Activated CD8-positive, alpha-beta memory T cell treated with anti-CD3 and anti-CD28 coated beads, Interleukin-2, amount 50 U/mL, for 48 hours (primary cell): ENCODE data around the gene NPW.

ENCODE experiments used
- DNase-seq: peaks from one replicate; pipeline ENCODE4 v3.0.0-alpha.2; 2020

Gene NPW

DNA sequence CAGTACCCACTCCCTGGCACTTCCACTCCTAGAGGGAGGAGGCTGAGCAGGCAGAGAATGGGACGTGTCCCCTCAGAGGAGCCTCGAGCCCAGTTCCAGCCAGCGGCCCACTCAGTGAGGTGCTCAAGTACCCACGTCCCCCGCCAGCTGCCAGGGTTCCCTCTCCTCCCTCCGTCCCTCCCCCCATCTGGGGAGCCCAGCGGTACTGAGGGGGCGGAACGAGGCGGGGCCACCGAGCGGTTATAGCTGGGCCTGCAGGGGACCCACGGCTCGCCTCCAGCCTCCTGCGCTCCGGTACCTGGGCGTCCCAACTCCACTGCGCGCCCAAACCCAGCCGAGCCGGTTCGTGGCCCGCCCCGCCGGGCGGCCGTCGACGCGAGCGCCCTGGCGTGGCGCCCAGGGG is at the start of gene NPW:
Gene NPW, plus strand, starts transcription at position 268 of the 403 bp plus-strand sequence.
- DNase-seq = no peak

DNA sequence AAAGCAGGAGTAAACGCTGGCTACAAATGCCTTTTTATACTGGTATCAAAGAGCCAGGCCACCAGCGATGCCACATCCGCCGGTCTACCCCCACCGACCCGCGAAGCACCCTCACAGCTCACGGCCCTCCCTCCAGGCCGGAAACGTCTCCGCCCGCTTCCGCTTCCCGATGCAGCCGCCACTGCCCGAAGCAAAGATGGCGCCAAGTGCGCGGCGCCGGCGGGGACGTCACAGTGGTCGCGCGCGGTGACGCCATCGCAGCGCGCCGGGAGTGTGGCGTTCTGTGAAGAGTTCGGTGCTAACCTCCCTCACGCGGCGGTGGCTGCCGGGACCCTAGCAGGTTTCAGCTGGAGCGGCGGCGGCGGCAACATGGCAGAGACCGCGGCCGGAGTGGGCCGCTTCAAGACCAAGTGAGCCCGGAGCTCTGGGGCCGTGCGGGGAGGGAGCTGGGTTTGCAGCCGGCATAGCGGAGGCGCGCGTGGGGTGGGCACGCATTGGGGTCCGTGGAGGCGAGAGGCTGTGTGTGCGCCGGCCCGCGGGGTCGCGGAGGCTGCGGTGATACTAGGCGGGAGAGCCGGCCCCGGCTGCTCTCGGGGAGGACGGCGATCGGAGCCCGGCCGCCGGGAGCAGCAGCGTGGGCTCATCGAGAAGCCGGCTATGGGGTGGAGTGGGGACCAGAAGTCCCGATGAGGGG is 47.6 kb upstream of the NPW start, which contains the start of gene TBL3:
Gene TBL3, plus strand, starts transcription at position 258 of the 694 bp plus-strand sequence. Its CDS starts 112 bp downstream, at position 370.
- DNase-seq = peak; percentile 100

DNA sequence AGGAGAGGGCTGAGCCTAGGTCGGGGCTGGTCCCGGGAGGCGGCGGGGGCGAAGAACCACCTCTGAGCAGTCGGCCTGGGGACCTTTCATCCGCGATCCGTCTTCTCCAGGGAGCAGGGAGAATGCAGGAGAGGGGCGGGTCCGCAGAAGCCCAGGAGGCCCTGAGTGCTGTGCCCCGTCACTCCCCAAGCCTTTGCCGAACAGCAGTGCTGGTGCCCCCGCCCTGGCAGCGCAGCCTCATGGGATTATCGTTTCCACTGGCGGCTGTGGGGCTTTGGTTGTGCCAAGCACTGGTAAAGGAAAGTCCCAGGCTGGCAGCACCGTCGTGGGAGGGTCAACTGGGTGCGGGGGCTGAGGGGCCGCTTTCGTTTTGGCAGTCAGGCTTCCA is 47.1 kb upstream of the NPW start:
- no peak for DNase-seq

DNA sequence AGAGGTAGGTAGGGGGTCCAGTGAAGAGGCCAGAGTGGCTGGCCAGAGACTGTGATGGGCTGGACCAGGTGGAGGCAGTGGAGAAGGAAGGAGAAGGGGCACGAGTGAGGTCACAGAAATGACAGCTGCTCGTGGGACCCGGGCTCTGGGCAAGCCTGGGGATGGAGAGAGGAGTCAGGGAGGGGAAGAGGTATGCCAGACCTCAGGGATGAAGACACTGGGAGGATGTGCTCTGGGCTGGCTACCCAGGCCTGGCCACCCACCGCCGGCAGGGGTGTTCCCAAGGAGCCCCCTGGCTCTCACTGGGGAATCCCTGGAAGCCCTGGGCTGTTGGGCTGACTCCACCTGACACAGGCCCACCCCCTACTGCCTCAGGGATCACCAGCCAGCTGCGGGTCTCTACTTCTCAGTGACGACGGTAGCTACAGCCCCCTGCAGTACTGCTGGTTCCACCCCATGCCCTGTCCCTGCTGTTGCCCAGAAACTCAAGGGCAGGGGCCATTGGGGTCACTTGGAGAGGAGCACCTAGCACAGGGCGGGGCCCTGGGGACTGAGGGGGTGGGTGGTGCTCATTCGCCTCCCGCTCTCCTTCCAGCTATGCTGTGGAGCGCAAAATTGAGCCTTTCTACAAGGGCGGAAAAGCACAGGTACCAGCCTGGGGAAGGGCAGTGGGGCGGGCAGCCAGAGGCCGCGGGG is 46.0 kb upstream of the NPW start:
- DNase-seq = no peak

DNA sequence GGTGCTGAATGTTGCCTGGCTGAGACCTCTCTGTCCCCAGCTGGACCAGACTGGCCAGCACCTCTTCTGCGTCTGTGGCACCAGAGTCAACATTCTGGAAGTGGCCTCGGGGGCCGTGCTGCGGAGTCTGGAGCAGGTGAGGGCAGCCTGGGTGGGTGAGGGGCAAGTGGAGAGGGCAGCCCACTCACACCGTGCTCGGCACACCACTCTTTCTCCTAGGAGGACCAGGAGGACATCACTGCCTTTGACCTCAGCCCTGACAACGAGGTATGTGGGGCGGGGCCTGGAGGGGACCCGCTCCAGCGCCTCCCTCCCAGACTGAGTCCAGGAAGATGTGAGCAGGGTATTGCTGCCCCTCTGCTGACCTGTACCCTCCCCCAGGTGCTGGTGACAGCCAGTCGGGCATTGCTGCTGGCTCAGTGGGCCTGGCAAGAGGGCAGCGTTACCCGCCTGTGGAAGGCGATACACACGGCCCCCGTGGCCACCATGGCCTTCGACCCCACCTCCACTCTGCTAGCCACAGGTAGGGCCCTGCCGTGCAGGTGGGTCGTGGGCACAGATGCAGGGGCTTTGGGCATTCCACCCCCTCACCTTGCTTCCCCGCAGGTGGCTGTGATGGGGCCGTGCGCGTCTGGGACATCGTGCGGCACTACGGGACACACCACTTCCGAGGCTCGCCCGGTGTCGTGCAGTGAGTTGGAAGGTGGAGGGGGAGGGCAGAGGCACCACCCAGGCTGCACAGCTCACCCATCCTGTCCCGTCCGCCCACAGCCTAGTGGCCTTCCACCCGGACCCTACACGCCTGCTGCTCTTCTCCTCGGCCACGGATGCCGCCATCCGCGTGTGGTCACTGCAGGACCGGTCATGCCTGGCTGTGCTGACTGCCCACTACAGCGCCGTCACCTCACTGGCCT is 45.2 kb upstream of the NPW start:
- no peak for DNase-seq

DNA sequence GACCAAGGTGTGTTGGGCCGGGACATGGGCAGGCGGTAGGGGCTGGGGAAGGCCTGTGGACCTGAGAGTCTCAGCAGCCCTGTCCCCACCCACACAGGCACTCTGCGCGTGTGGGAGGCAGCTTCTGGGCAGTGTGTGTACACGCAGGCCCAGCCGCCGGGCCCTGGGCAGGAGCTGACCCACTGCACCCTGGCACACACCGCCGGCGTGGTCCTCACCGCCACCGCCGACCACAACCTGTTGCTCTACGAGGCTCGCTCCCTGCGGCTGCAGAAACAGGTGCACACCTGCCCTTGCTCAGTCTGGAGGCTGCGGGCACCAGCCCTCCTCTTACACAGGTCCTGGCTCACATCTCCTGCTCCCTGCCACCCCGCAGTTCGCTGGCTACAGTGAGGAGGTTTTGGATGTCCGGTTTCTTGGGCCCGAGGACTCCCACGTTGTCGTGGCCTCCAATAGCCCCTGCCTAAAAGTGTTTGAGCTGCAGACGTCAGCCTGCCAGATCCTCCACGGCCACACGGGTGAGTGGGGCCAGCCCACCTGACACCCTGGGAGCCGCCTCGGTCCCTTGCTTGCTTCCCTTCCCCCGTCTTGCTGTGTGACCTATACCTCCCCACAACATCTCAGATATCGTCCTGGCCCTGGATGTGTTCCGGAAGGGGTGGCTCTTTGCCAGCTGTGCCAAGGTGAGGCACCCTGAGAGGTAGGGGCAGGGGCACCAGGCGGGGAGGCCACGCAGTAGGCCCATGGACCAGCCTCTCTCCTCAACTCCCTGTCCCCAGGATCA is 44.0 kb upstream of the NPW start:
- no peak for DNase-seq

DNA sequence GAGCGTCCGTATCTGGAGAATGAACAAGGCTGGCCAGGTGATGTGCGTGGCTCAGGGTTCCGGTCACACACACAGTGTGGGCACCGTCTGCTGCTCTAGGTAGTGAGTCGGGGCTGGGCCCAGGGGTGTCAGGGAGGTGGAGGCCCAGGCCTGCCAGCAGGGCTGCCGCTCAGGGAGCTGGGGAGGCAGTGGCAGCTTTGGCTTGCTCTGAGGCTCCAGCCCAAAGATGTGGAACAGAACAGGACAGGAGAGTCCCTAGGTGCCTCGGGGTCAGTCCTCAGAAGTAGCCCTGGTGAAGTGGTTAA is 43.4 kb upstream of the NPW start:
- DNase-seq = no peak

DNA sequence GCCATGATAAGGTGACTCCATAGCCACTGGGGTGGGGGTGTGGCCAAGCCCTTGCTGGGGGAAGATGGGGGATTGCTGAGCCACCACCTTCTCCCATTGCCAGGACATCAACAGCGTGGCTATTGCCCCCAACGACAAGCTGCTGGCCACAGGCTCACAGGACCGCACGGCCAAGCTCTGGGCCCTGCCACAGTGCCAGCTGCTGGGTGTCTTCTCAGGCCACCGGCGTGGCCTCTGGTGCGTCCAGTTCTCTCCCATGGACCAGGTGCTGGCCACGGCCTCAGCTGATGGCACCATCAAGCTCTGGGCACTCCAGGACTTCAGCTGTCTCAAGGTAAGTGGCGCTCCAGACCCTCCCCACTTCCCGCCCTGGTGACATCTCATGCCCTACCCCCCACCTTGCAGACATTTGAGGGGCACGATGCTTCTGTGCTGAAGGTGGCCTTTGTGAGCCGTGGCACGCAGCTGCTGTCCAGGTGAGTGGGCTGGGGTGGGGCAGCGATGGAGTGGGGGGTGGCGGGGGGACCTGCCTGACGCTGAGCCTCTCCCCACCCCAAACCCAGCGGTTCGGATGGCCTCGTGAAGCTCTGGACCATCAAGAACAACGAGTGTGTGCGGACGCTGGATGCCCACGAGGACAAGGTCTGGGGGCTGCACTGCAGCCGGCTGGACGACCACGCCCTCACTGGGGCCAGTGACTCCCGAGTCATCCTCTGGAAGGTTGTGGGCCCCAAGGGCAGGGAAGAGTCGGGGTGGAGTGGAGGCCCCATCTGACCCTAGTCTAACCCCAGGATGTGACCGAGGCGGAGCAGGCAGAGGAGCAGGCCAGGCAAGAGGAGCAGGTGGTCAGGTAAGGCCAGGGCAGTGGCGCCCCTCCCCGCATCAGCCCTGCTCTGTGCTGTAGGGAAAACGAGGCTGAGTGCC is 42.4 kb upstream of the NPW start:
- DNase-seq = no peak

DNA sequence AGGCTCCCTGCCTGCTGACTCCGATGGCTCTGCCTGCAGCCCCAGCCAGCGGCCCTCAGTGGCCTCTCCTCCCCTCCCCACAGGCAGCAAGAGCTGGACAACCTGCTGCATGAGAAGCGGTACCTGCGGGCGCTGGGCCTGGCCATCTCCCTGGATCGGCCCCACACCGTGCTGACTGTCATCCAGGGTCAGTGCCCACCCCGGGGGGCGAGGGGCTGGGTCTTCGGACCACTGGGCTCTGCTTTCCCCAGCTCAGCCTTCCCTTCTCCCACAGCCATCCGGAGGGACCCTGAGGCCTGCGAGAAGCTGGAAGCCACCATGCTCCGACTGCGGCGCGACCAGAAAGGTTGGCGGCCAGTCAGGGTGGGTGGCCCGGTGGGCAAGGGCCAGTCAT is 41.7 kb upstream of the NPW start:
- no peak for DNase-seq

DNA sequence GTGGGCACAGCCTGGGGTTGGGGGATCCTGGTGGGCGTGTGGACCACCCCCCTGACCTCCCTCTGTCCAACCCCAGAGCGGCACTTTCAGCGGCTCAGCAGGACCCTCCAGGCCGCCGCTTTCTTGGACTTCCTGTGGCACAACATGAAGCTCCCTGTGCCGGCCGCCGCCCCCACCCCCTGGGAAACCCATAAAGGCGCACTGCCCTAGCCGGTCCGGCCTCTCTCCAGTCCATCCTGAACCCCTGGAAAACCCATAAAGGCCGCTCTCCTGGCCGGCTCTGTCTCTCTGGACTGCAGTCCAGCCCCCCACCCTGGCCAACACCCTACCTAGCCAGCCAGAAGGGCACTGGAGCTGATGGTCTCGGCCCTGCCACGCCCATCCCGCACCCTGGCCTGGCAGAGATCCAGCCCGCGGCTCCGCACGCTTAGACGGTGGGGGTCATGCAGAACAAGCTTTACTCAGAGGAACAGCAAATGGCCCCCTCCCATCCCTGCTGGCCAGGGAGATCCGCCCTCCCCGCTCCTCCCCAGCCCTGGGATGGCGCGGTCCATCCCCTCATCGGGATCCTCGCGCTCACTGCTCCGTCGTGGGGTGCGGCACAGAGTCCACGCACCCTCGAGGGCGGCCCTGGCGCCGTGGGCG is 41.0 kb upstream of the NPW start:
- DNase-seq = no peak

DNA sequence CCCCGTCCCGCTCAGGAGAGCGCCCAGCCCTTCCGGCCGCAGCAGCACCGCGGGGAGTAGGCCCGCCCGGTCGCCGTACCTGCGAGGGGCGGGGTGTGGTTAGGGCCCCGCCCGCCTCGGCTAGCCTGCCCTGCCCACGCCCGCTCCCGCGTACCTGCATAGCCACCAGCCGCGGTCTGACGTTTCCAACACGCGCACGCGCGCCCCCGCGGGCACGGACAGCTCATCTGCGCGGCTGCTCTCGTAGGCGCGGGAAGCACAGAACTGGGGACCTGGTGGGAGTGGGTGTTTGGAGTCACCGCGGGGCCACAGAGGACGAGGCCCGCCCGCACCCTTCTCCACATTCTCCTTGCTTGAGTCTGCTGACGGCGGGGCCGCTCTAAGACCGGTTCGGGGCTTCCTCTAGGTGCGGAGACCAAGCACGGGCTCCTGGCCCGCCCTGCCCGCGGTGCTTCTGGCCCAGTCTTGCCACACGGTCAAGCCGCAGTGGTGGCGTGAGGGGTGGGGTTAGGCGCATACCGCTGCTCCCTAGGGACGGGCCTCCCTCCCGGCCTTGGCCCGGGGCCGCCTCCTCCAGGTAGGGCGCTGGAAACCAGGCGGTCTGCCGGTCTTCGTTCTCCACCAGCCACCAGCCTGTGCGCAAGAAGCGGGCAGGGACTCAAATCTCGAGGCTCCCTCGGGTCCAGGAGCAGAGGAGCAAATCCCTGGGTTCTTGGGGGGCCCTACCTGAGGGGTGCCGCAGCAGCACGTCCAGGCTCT is 40.1 kb upstream of the NPW start:
- no peak for DNase-seq

DNA sequence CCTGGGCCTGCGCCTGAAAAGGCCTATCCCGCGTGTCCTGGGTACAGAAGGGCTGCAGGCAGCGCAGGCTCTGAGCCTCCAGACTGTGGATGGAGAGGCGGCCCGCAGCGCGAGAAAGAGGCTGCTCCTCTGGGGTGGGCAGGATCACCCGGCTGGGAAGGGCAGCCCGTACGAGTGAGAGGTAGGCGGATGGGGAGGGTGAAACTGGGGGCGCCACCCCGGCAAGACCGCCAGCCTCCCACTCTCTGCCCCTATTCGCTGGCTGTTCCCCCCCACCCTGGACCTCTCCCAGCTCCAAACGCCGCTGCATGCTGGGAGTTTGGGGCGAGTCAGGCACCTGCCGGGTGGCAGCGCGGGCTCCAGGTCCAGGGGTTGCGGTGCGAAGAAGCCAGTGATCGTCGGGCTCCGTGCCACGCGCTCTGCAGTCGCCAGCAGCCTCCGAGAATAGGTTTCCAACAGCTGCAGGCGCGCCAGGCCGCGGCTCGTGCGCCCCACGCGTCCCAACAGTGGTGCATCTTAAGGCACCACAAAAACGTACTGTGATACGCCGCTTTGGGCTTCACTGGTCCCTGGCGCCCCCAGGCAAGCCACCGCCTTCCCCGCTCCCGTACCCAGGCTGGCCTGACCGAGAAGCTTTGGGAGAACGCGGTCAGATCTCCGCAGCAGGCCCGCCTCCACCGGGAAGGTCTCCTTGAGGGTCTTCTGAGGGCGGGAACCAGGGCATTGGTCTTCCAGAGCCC is 39.4 kb upstream of the NPW start:
- no peak for DNase-seq

DNA sequence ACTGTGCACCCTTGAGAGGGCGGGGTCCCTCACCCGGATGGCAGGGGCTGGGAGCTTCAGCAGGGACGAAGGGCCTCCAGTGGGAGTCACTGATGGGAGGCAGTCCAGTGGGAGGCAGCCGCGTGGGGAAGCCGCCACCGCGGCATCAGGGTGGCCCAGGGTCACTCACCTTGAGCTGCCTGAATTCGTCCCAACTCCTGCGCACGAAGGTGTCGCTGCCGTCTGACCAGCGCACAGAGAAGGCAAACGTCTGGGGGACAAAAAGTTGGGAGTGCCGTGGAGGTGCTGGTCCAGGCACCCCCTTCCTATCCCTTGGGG is 38.9 kb upstream of the NPW start:
- no peak for DNase-seq

DNA sequence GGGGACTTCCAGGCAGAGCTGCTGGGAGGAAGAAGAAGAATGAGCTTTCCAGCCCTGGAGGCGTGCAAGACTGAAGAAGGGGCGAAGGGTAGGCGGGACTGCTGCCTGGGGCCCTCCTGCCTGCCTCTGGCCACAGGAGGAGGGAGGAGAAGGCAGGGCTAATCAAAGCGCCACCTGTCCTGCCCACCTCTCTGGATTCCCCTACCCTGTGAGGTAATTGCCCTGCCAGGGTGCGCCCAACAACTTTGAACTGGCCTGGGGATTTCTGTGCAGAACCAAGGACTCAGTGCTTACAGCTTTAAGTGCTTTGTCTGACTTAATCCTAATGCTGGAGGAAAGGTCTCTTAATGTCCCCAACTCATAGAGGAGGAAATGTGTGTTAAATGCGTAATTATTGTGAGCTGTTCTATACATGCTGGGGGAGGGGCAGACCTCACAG is 38.2 kb upstream of the NPW start, which contains the start of gene NOXO1:
Gene NOXO1, minus strand, starts transcription at position 72 of the 439 bp plus-strand sequence. CDS start 290 bp downstream, outside the sequence.
- DNase-seq = no peak

DNA sequence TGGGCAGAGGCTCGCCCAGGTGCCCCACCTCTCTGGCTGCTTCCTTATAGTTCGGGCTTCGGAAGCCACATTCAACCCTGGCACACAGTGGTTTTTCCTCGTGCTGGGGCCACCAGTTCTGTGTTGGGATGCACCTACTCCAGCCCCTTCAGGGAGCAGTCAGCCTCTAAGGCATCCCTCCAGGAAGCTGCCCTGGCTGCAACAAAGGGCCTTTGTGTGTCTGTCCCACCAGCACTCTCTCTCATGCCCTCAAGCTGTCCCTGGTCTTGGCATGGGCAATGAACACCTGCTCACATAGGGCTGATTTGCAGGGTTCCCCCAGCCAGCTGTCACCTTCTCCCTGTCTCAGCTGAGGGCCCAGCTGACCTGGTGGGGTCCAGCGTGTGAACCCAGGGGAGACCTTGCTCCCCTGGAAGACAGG is 37.6 kb upstream of the NPW start:
- no peak for DNase-seq

DNA sequence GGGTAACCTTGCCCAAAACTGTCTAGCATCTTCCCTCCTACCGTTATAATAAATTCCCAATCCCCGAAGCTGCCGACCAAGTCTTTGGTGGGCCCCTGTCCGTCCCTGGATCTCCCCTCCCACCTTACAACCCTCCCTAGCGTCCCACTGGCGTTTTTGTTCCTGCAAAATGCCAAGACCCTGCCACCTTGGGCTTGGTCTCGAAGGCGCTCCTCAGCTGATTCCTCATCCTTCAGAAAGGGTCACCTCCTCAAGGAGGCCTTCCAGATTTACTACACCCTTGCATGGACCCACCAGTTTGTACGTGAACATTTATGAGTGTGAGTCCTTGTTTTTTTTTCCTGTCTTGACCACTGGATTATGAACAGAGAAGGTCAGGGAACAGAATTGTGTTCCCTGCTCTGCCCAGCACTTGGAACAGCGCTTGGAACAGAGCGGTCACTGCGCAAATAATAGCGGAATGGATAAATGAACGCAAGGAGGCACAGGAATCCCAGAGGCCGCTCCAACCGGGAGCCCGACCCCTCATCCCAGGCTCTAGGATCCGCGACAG is 36.5 kb upstream of the NPW start:
- no peak for DNase-seq

DNA sequence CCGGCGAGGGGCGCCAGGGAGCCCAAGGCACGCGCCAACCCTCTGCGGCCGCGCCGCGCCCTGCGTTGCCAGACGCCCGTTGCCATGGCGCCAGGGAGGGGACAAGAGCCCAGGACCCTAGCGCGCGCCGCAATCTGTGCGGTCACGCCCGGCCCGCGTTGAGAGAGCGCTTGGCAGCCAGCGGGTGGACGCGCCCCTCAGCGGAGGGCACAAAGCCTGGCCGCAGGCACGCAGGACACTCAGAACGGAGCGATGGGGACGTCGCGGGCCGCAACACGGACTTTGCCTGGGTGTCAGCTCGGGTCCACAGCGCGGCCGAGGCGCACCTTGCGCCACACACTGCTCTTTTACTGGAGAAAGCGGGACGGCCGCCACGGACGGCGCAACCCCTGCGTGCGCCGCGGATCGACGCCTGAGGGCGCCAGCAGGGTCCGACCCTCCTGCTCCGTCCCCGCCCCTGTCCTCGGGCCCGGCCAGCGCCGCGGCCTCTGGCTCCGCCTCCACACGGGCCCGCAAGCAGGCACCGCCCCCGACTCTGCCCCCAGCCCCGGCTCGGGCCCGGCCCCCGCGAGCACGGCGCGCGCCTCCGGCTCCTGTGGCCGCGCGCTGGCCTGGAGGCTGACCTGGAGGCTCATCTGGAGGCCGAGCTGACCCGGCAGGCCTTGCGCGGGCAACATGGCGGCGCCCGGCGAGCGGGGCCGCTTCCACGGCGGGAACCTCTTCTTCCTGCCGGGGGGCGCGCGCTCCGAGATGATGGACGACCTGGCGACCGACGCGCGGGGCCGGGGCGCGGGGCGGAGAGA is 35.8 kb upstream of the NPW start, which contains the start of gene GFER:
Gene GFER, plus strand, starts transcription at position 650 of the 803 bp plus-strand sequence. Its CDS starts 26 bp downstream, at position 676.
- peak; percentile 89 for DNase-seq
